A673 (cell line): ENCODE results near the gene DPRX. TPM values are rescaled to one million over a fixed set of nuclear protein-coding genes. Genes with fewer than 3 reads are reported as not detected.

Experiments used
- BruUV-seq: library from RNA; stranded (reverse); fragments of 400-500 nt; replicated peaks from 2 replicates; lab custom pipeline; 2021; lab: Mats Ljungman, UMichigan
- CTCF ChIA-PET: fragments of 300-600 bp; sonication (Branson Sonifier 250); formaldehyde crosslinking; loops from one replicate; lab custom pipeline; 2022; ENCODE audit warnings: antibody characterized with exemption; lab: Charles Lee
- POLR2A ChIA-PET: fragments of 300-600 bp; sonication (Branson Sonifier 250); formaldehyde crosslinking; loops from one replicate; lab custom pipeline; 2022; ENCODE audit warnings: antibody characterized with exemption; ENCODE audit not compliant: low non-redundant PET; lab: Charles Lee
- DNase-seq: peaks from one replicate; pipeline ENCODE4 v3.0.0-alpha.2; 2015; ENCODE audit warnings: low spot score
- H3K27ac ChIP-seq: fragments of 200-600 bp; sonication (generic); 2 replicates; pipeline ENCODE4 v1.5.1; 2016; ENCODE audit warnings: mixed run types, low read depth, mild to moderate bottlenecking, mixed read lengths, antibody characterized with exemption, low read length; ENCODE audit not compliant: poor library complexity, severe bottlenecking
- H3K27me3 ChIP-seq: fragments of 200-600 bp; sonication (generic); replicated peaks from 2 replicates; pipeline ENCODE4 v1.6.1; 2017; ENCODE audit warnings: mixed run types, low read depth, mild to moderate bottlenecking, mixed read lengths, antibody characterized with exemption, low read length; ENCODE audit not compliant: insufficient read depth, poor library complexity
- H3K36me3 ChIP-seq: fragments of 200-600 bp; sonication (generic); 2 replicates; pipeline ENCODE4 v1.6.1; 2016; ENCODE audit warnings: mixed run types, mild to moderate bottlenecking, mixed read lengths, antibody characterized with exemption, low read length; ENCODE audit not compliant: insufficient read depth, poor library complexity, severe bottlenecking
- H3K4me1 ChIP-seq: fragments of 200-600 bp; sonication (generic); 2 replicates; pipeline ENCODE4 v1.6.1; 2017; ENCODE audit warnings: mixed run types, mild to moderate bottlenecking, mixed read lengths, antibody characterized with exemption, low read length; ENCODE audit not compliant: insufficient read depth, poor library complexity, severe bottlenecking
- H3K4me3 ChIP-seq: fragments of 200-600 bp; sonication (generic); 2 replicates; pipeline ENCODE4 v1.5.1; 2016; ENCODE audit warnings: low read depth, mixed run types, mild to moderate bottlenecking, mixed read lengths, low read length; ENCODE audit not compliant: poor library complexity, severe bottlenecking
- H3K9me3 ChIP-seq: fragments of 200-600 bp; sonication (generic); 2 replicates; pipeline ENCODE4 v1.6.1; 2016; ENCODE audit warnings: mixed run types, low read depth, mild to moderate bottlenecking, mixed read lengths, antibody characterized with exemption, low read length; ENCODE audit not compliant: poor library complexity, severe bottlenecking
- CTCF ChIP-seq: fragments of 300-800, 200-600 bp; sonication (generic); conservative IDR thresholded peaks from 2 replicates; pipeline ENCODE4 v1.5.1; 2017; ENCODE audit warnings: low read depth, mild to moderate bottlenecking, antibody characterized with exemption, low read length, moderate library complexity, mixed read lengths
- EZH2 ChIP-seq: fragments of 200-600 bp; sonication (generic); IDR thresholded peaks from 2 replicates; pipeline ENCODE4 v1.6.1; 2017; ENCODE audit warnings: borderline replicate concordance, low read depth, mild to moderate bottlenecking, mixed read lengths, antibody characterized with exemption, low read length; ENCODE audit not compliant: poor library complexity, severe bottlenecking
- intact Hi-C: fragments of 100-400 bp; cut with micrococcal nuclease; formaldehyde crosslinking; loops from one replicate; pipeline ENCODE4 v1.10.0; 2022; ENCODE audit not compliant: unreplicated experiment
- total RNA-seq: library from RNA; stranded (reverse); gene quantifications from 2 replicates; pipeline ENCODE4 v1.2.3, GENCODE V29; 2021

Gene DPRX
- total RNA-seq, 1 experiment from 2014 or later: not detected

DNA sequence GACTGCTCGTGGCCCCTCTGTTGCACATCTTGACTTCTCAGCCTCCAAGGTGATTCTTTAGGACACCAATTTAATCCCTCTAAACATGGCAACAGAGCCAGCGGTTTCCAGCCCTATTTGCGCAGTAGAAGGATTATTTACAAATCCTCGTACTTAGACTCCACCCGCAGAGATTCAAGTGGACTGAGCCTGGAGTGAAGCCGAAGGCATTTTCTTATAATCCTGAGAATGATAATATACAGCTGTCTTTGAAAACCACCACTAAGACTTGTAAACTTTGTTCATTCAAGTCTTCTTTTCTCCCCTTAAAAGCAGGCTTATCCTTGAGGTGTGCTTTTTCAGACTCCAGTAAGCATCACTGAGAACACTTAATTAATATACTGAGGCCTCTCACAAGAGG, 4.8 kb upstream of the DPRX start:
- Histone ChIP-seq H3K4me3 (no peak overlapping the region), H3K9me3 (no peaks in the 10 kb centered on the region), H3K36me3 (no peaks in the 10 kb centered on the region), H3K4me1 (no peaks in the 10 kb centered on the region), H3K27me3 (no peaks in the 10 kb centered on the region), H3K27ac (no peak overlapping the region)
- TF ChIP-seq CTCF (no peak), EZH2 (no peak)
- no peak for DNase-seq
- intact Hi-C loops: no loop called here
- no TSS peak for BruUV-seq
- ChIA-PET CTCF (no interaction called here), POLR2A (interaction anchor here (0.7 kb wide), 1 partner anchor 12 kb away, joined by 11 read pairs; no protein-coding TSS in a partner anchor)

DNA sequence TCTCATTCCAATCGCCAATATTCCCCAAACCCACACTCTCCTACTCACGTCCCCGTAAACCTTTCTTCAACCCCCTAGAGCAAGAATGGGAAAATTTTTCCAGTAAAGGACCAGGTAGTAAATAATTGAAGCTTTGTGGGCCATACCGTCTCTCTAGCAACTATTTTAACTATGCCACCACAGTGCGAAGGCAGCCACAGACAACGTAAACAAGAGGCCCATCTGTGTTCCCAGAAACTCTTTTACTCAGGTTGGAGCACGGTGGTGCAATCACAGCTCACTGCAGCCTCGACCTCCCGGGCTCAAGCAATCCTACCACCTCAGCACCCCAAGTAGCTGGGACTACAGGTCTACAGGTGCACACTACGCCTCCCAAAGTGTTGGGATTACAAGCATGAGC, 3.0 kb downstream of the DPRX start:
- no peaks in the 10 kb centered on the region for H3K9me3 ChIP-seq
- intact Hi-C loops: no loop called here
- no peaks in the 10 kb centered on the region for H3K36me3 ChIP-seq
- BruUV-seq: no TSS peak
- no peaks in the 10 kb centered on the region for H3K27me3 ChIP-seq
- CTCF ChIA-PET: no interaction called here
- H3K27ac ChIP-seq: no peak overlapping the region
- no peak for DNase-seq
- no peak overlapping the region for H3K4me3 ChIP-seq
- POLR2A ChIA-PET: no interaction called here
- no peaks in the 10 kb centered on the region for H3K4me1 ChIP-seq
- TF ChIP-seq EZH2: no peak
- no peak for TF ChIP-seq CTCF

DNA sequence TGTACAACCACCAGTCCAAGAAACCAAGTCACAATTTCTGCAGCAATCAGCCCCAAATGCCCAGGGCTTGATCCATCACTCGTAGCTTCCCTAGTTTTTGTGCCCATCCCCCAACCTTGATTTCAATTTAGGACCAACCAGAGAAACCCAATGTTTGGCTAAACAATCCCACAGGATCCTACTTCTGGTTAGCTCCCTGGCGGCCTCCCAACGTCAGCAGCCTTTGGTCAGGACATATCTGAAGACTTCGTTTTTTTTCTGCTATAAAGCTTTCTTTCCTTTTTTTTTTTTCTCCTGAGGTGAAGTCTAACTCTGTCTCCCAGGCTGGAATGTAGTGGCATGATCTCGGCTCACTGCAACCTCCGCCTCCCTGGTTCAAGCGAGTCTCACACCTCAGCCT, 7.7 kb downstream of the DPRX start:
- Histone ChIP-seq H3K4me3 (no peak overlapping the region), H3K27me3 (no peaks in the 10 kb centered on the region), H3K27ac (no peak overlapping the region), H3K36me3 (no peaks in the 10 kb centered on the region), H3K9me3 (no peaks in the 10 kb centered on the region), H3K4me1 (no peaks in the 10 kb centered on the region)
- ChIA-PET CTCF (no interaction called here), POLR2A (interaction anchor here (0.5 kb wide), 1 partner anchor 13 kb away, joined by 11 read pairs; no protein-coding TSS in a partner anchor)
- BruUV-seq: no TSS peak
- TF ChIP-seq EZH2 (no peak), CTCF (no peak)
- intact Hi-C loops: no loop called here
- DNase-seq: no peak
